Measurements from ENCODE around the gene MIP.
"Not testable (repeated sequence)": the region's sequence is repeated elsewhere in the genome, so short reads cannot be mapped to it uniquely, and the experiment has no call there.

DNA sequence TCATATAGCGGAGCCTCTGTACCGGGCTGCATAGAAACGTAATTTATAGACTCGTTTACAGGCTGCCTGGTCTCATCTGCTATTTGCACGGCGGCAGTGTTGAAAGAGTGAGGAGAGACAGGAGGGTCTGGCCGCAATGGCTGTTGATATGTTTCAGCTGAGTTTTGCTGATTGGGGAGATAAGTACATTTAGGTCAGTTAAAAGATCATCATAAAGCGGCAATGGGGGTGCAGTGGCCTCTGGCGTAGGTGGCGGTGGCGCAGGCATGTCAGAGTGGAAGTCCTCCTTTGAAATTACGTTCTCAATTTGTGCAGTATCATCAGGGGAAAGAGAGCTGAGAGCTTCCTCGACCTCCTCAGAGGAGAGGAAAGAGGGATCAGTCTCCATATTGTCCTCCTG is 45.4 kb upstream of the MIP start:
- TF ChIP-seq, protein P1, sequence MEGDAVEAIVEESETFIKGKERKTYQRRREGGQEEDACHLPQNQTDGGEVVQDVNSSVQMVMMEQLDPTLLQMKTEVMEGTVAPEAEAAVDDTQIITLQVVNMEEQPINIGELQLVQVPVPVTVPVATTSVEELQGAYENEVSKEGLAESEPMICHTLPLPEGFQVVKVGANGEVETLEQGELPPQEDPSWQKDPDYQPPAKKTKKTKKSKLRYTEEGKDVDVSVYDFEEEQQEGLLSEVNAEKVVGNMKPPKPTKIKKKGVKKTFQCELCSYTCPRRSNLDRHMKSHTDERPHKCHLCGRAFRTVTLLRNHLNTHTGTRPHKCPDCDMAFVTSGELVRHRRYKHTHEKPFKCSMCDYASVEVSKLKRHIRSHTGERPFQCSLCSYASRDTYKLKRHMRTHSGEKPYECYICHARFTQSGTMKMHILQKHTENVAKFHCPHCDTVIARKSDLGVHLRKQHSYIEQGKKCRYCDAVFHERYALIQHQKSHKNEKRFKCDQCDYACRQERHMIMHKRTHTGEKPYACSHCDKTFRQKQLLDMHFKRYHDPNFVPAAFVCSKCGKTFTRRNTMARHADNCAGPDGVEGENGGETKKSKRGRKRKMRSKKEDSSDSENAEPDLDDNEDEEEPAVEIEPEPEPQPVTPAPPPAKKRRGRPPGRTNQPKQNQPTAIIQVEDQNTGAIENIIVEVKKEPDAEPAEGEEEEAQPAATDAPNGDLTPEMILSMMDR (IDR thresholded peaks at IDR 0.05; ENCODE audit: poor library complexity, severe bottlenecking): not testable (repeated sequence)
- TF ChIP-seq SMC3 (conservative IDR thresholded peaks at IDR 0.05; ENCODE audit: poor library complexity); EP300 (conservative IDR thresholded peaks at IDR 0.05; ENCODE audit: poor library complexity, severe bottlenecking): not testable (repeated sequence)

All from neural cell (in vitro differentiated cells).